ENCODE results near the gene AKR1C1.
"Not testable (repeated sequence)": the region's sequence is repeated elsewhere in the genome, so short reads cannot be mapped to it uniquely, and the experiment has no call there.

AKR1C1 gene

DNA sequence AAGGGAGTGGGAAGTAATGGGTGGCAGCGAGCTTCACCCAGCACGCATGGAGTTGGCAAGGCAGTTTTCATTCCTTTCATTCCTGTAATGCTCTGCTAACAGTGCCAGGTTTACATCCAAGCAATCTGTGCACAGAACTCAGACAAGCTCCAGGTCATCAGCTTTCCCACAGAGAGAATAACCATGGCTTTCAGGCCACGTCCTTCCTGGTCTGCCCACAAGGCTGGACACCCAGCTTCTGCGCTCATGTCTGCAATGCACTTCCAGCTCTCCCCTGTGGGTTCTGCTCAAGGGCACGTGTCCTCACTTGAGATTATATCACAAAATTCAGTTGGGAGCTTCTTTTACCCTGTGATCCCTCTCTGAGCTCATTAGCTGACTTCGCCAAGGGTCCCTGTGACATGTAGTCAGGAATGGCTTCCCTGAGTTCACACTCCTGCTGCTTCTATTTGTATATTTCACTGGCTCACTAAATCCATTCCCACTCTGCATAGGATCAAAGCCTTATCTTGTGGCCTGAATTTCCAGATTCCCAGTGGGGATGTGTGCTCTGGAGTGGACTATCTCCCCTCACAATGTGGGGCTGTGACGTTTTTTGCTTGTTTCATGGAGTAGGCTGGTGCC lies 21.9 kb downstream of the AKR1C1 start:
- Histone ChIP-seq H4K20me1 (no peaks in the 10 kb centered on the region), H3K9me3 (no peaks in the 10 kb centered on the region), H3K9ac (no peak overlapping the region), H3K4me2 (no peak overlapping the region), H3K4me3 (no peak overlapping the region), H3K27ac (no peak overlapping the region), H3K36me3 (no peaks in the 10 kb centered on the region), H3K4me1 (peaks cover 9% of the 10 kb centered on the region; the same call in 1 of the 2 replicates), H3K27me3 (no peaks in the 10 kb centered on the region)
- TF ChIP-seq Cebpa-rat (IDR thresholded peaks at IDR 0.05) = no peak

- not testable (repeated sequence) for H3K27me3 ChIP-seq, H3K27ac ChIP-seq, H3K4me3 ChIP-seq, H3K4me2 ChIP-seq, H3K36me3 ChIP-seq, H3K4me1 ChIP-seq, H4K20me1 ChIP-seq, H3K9ac ChIP-seq, H3K9me3 ChIP-seq
These were observed 24.9 kb downstream of the AKR1C1 start for GRCh38 chr10:4988000-4988641.

DNA sequence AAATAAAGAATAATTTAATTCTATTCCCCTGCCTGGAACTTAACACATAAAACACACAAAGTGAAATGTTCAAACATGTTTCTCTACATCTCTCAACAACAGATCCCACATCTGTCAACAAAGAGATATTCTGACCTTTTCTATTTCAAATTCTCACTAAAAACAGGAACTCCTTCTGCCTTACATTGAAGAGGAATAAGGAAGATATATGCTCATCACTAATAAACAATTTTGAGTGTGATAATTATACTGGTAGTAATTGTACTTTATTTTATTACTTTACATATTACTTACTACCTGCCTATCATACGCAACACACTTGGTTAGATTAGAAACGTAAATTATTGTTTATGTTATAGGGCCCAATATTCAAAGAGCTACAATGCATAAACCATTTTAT lies 27.0 kb downstream of the AKR1C1 start:
- no peaks in the 10 kb centered on the region for H3K36me3 ChIP-seq
- no peaks in the 10 kb centered on the region for H3K4me1 ChIP-seq
- H3K27me3 ChIP-seq = no peaks in the 10 kb centered on the region
- no peak overlapping the region for H3K4me2 ChIP-seq
- no peaks in the 10 kb centered on the region for H4K20me1 ChIP-seq
- no peak for TF ChIP-seq Cebpa-rat (IDR thresholded peaks at IDR 0.05)
- H3K4me3 ChIP-seq = no peak overlapping the region
- no peak overlapping the region for H3K9ac ChIP-seq
- H3K9me3 ChIP-seq = no peaks in the 10 kb centered on the region
- H3K27ac ChIP-seq = no peak overlapping the region

DNA sequence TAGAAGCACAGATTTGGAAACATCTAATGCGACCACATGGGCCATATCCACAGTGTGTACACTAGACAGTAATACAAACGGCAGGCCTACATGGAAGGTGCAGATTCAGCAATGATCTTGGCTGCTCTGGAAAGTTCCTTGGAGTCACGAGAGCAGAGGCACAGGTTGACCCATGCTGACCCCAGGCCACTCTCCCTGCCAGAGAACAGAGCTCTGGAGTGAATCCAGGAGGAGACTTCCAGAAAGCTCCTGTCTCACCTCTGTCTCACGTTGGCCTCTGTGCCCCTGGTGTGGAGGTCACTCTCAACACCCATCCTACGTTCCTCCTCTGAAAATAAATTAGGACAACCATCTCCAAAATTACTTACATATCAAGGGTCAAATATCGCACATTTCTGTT lies 28.2 kb downstream of the AKR1C1 start:
- not testable (repeated sequence) for H3K4me2 ChIP-seq, H3K9me3 ChIP-seq, H3K27me3 ChIP-seq, H3K9ac ChIP-seq, H3K4me3 ChIP-seq, H3K36me3 ChIP-seq, H3K4me1 ChIP-seq, H4K20me1 ChIP-seq, H3K27ac ChIP-seq

DNA sequence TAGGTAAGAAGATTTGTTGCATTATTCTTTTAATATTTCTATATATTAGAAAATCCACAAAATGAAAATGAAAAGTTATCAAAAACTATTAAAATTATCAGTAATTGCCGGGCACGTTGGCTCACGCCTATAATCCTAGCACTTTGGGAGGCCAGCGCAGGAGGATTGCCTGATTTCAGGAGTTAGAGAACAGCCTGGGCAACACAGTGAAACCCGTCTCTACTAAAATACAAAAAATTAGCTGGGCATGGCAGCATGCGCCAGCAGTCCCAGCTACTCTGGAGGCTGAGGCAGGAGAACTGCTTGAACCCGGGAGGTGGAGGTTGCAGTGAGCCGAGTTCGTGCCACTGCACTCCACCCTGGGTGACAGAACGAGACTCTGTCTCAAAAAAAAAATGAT lies 29.3 kb downstream of the AKR1C1 start:
- H3K36me3 ChIP-seq = not testable (repeated sequence)

DNA sequence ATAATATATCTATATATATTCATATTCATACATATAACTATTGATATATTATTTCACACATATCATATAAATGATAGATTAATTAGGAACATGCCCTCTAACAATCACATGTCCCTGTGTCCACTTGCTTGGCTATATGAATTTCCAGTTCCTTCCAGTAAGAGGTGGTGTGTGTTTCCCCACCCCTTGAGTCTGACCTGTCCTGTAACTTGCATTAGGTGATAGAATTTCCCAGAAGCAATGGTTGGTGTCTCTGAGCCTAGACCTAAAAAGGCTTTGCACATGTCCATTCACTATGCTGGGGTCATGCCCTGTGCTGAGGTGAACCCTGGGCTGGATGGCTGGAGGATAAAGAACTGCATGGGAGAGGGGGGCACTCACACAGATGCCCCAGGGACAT lies 31.0 kb downstream of the AKR1C1 start:
- not testable (repeated sequence) for H3K4me2 ChIP-seq, H3K4me1 ChIP-seq, H3K9ac ChIP-seq, H3K27me3 ChIP-seq, H3K27ac ChIP-seq, H3K9me3 ChIP-seq, H3K36me3 ChIP-seq, H4K20me1 ChIP-seq, H3K4me3 ChIP-seq

More for the DNA sequence above, 29.3 kb downstream of the AKR1C1 start:
- H4K20me1 ChIP-seq, H3K9ac ChIP-seq, H3K4me1 ChIP-seq, H3K27me3 ChIP-seq, H3K9me3 ChIP-seq, H3K27ac ChIP-seq, H3K4me3 ChIP-seq, H3K4me2 ChIP-seq: not testable (repeated sequence)

DNA sequence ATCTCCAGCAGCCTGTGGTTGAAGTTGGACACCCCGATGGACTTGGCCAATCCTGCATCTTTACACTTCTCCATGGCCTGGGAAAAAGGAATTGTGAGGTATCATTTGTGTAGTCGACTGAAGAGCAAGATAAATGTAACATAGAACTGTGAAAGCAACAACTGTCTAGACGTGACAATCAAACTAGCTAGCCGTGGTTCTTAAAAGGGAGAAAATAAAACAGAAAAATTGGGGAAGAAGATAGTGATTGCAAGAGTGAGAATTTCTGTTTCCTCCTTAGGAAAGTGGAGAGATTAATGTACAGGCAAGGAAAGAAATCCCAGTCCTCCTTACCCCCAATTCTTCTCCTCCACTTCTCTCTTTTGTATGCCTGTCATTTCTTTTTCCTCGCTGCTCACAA lies 35.5 kb downstream of the AKR1C1 start:
- no peaks in the 10 kb centered on the region for H3K27me3 ChIP-seq
- no peak overlapping the region for H3K4me3 ChIP-seq
- no peaks in the 10 kb centered on the region for H3K4me1 ChIP-seq
- H3K4me2 ChIP-seq = no peak overlapping the region
- TF ChIP-seq Cebpa-rat (IDR thresholded peaks at IDR 0.05) = no peak
- H3K36me3 ChIP-seq = no peaks in the 10 kb centered on the region
- H4K20me1 ChIP-seq = no peaks in the 10 kb centered on the region
- H3K9ac ChIP-seq = no peak overlapping the region
- H3K27ac ChIP-seq = no peak overlapping the region
- no peaks in the 10 kb centered on the region for H3K9me3 ChIP-seq

DNA sequence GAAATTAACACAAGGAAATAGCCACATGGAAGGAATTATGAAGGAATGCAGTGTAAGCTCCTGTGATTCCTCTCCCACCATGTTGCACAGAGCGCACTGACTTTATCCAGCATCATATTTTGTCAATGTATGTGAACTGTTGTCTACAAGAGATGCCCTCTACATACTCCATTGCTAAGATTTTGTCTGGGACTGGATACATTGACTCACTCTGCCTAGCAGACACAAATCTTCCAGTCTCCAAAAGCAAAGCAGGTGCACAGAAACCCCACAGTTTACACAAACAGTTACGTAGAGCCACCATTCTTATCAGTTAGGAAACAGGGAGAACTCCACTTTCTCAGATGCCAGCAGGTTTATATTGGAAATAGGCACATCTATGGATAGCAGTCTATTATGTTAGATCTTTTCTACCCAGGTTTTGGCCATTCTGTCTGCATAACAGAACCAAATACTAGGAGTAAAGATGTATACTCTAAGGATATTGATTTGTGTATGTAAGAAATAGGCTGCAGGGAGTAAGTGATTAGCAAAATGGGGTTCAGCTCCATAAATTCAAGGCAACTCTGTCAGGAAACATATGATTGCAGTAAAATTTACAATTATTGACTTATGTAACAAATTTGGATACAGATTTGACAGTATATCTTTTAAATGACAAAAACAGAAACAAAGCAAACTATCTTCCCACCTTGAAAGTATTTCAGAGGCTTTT lies 39.0 kb downstream of the AKR1C1 start:
- no peak overlapping the region for H3K27ac ChIP-seq
- H3K4me3 ChIP-seq = no peak overlapping the region
- no peaks in the 10 kb centered on the region for H3K27me3 ChIP-seq
- no peaks in the 10 kb centered on the region for H4K20me1 ChIP-seq
- no peak for TF ChIP-seq Cebpa-rat (IDR thresholded peaks at IDR 0.05)
- H3K4me1 ChIP-seq = no peaks in the 10 kb centered on the region
- no peak overlapping the region for H3K9ac ChIP-seq
- no peak overlapping the region for H3K4me2 ChIP-seq
- no peaks in the 10 kb centered on the region; the same call in 1 of the 2 replicates for H3K9me3 ChIP-seq
- no peaks in the 10 kb centered on the region for H3K36me3 ChIP-seq

GRCh38 chr10:5003127-5004029 lies 40.2 kb downstream of the AKR1C1 start, which contains the start of gene AKR1C2:
TSS of gene AKR1C2 (minus strand) at chr10:5003857. CDS start at chr10:5003835, 22 bp downstream.
- not testable (repeated sequence) for H3K27ac ChIP-seq, H3K4me2 ChIP-seq, H3K4me3 ChIP-seq, H4K20me1 ChIP-seq, H3K9me3 ChIP-seq, H3K27me3 ChIP-seq, H3K9ac ChIP-seq, H3K36me3 ChIP-seq, H3K4me1 ChIP-seq

- not testable (repeated sequence) for H3K9me3 ChIP-seq, H3K36me3 ChIP-seq, H3K4me3 ChIP-seq, H3K27ac ChIP-seq, H3K4me1 ChIP-seq, H3K9ac ChIP-seq, H3K4me2 ChIP-seq, H3K27me3 ChIP-seq, H4K20me1 ChIP-seq
These were observed 40.8 kb downstream of the AKR1C1 start for GRCh38 chr10:5004030-5004385.

- not testable (repeated sequence) for H3K9ac ChIP-seq, H3K4me2 ChIP-seq, H3K27ac ChIP-seq, H3K4me1 ChIP-seq, H3K4me3 ChIP-seq, H4K20me1 ChIP-seq, H3K36me3 ChIP-seq, H3K27me3 ChIP-seq, H3K9me3 ChIP-seq
These were observed 41.3 kb downstream of the AKR1C1 start for GRCh38 chr10:5004501-5004900.

GRCh38 chr10:5008857-5009548 lies 45.8 kb downstream of the AKR1C1 start:
- H3K9ac ChIP-seq, H3K4me3 ChIP-seq, H3K9me3 ChIP-seq, H3K4me1 ChIP-seq, H3K36me3 ChIP-seq, H3K27me3 ChIP-seq, H3K4me2 ChIP-seq, H4K20me1 ChIP-seq, H3K27ac ChIP-seq: not testable (repeated sequence)

GRCh38 chr10:5010043-5010442 lies 46.8 kb downstream of the AKR1C1 start:
- not testable (repeated sequence) for H3K4me3 ChIP-seq, H3K4me2 ChIP-seq, H3K9ac ChIP-seq, H3K27ac ChIP-seq, H3K9me3 ChIP-seq, H3K4me1 ChIP-seq, H3K27me3 ChIP-seq, H4K20me1 ChIP-seq, H3K36me3 ChIP-seq

All from BLaER1 (cell line).